GM23248 (cell line): ENCODE results near the gene CRB3.

Source experiments
- EZH2 ChIP-seq: fragments of 200-600 bp; sonication (generic); IDR thresholded peaks from 2 replicates; pipeline ENCODE4 v1.6.1; 2018; ENCODE audit warnings: antibody characterized with exemption, mild to moderate bottlenecking; ENCODE audit not compliant: insufficient read depth, poor library complexity, severe bottlenecking
- EZH2phosphoT487 ChIP-seq: fragments of 200-600 bp; sonication (generic); IDR thresholded peaks from 2 replicates; pipeline ENCODE4 v1.6.1; 2018; ENCODE audit warnings: antibody characterized with exemption, moderate library complexity, mild to moderate bottlenecking, low read depth; ENCODE audit not compliant: insufficient read depth

GRCh38 chr19:6500837-6501739, 37.0 kb downstream of the CRB3 start:
- no peak for TF ChIP-seq EZH2
- no peak for TF ChIP-seq EZH2phosphoT487
